ENCODE results near the gene MRPL3.
"Not testable (repeated sequence)": the region's sequence is repeated elsewhere in the genome, so short reads cannot be mapped to it uniquely, and the experiment has no call there.

The MRPL3 gene

GRCh38 chr3:131491775-131492174 lies 11.0 kb downstream of the MRPL3 start:
- no peak for DNase-seq

GRCh38 chr3:131491084-131491483 lies 11.7 kb downstream of the MRPL3 start:
- DNase-seq: no peak

- not testable (repeated sequence) for DNase-seq
Observed at GRCh38 chr3:131486545-131486944, 16.2 kb downstream of the MRPL3 start.

- no peak for DNase-seq
Observed at GRCh38 chr3:131485119-131485518, 17.7 kb downstream of the MRPL3 start.

GRCh38 chr3:131484496-131485111 lies 18.2 kb downstream of the MRPL3 start:
- no peak for DNase-seq

GRCh38 chr3:131480116-131480515 lies 22.7 kb downstream of the MRPL3 start:
- no peak for DNase-seq

GRCh38 chr3:131477813-131478212 lies 25.0 kb downstream of the MRPL3 start:
- DNase-seq: no peak

- no peak for DNase-seq
Observed at GRCh38 chr3:131474115-131474514, 28.7 kb downstream of the MRPL3 start.

GRCh38 chr3:131470377-131470776 lies 32.4 kb downstream of the MRPL3 start:
- no peak for DNase-seq

- DNase-seq: no peak
Observed at GRCh38 chr3:131458653-131459052, 44.1 kb downstream of the MRPL3 start.

GRCh38 chr3:131457220-131457619 lies 45.6 kb downstream of the MRPL3 start:
- no peak for DNase-seq

- no peak for DNase-seq
Observed at GRCh38 chr3:131454501-131454900, 48.3 kb downstream of the MRPL3 start.

GRCh38 chr3:131453533-131453932 lies 49.2 kb downstream of the MRPL3 start:
- DNase-seq: no peak

GRCh38 chr3:131447349-131447748 lies 55.4 kb downstream of the MRPL3 start:
- no peak for DNase-seq

GRCh38 chr3:131444180-131444579 lies 58.6 kb downstream of the MRPL3 start:
- no peak for DNase-seq

- DNase-seq: no peak
Observed at GRCh38 chr3:131439084-131439483, 63.7 kb downstream of the MRPL3 start.

- DNase-seq: no peak
Observed at GRCh38 chr3:131435000-131435399, 67.8 kb downstream of the MRPL3 start.

GRCh38 chr3:131432441-131432840 lies 70.3 kb downstream of the MRPL3 start:
- no peak for DNase-seq

- no peak for DNase-seq
Observed at GRCh38 chr3:131431754-131432153, 71.0 kb downstream of the MRPL3 start.

- DNase-seq: no peak
Observed at GRCh38 chr3:131427226-131427625, 75.5 kb downstream of the MRPL3 start.

GRCh38 chr3:131421957-131422498 lies 80.7 kb downstream of the MRPL3 start:
- no peak for DNase-seq

GRCh38 chr3:131421301-131421700 lies 81.5 kb downstream of the MRPL3 start:
- no peak for DNase-seq

GRCh38 chr3:131417751-131418150 lies 85.0 kb downstream of the MRPL3 start:
- no peak for DNase-seq

Measured in CD4-positive, alpha-beta T cell treated with Interleukin-17A for 4 hours (primary cell).